T-cell (primary cell): ENCODE results near the gene SHROOM3. TPM values are rescaled to one million over a fixed set of nuclear protein-coding genes. Genes with fewer than 3 reads are reported as not detected.

Source experiments
- ATAC-seq, 4 experiments: fragments of 200-7000 bp in 3 of 4; fragments of 150-1000 bp in 1 of 4; cut with Tn5 transposase; replicated peaks in 1 of 4; 1 replicate in 3 of 4; 2 replicates in 1 of 4; pipeline ENCODE4 v1.10.0; 2021; ENCODE audit warnings: moderate library complexity in 3 of 4, mild to moderate bottlenecking in 2 of 4, moderate number of reproducible peaks in 1 of 4
- CTCF ChIA-PET, 2 donors: fragments of 300-600 bp; sonication (Branson Sonifier 250); formaldehyde crosslinking; loops; one replicate each; lab custom pipeline; 2022; ENCODE audit warnings: antibody characterized with exemption in 2 of 2; lab: Charles Lee
- POLR2A ChIA-PET, 2 donors: fragments of 300-600 bp; sonication (Branson Sonifier 250); formaldehyde crosslinking; loops; one replicate each; lab custom pipeline; 2022; ENCODE audit warnings: antibody characterized with exemption in 2 of 2; lab: Charles Lee
- DNase-seq, 35 experiments: peaks; one replicate each; pipeline versions ENCODE4 v3.0.0 to v3.0.0-alpha.2; 2013 to 2023
- H3K27ac ChIP-seq: one replicate; pipeline ENCODE4 v1.5.1; 2013; ENCODE audit warnings: low read length
- H3K27me3 ChIP-seq, 2 experiments: replicated peaks in 1 of 2; 1 replicate in 1 of 2; 2 replicates in 1 of 2; pipeline versions ENCODE4 v1.6.1 to v1.7.0; 2013; ENCODE audit warnings: low read length in 1 of 2, mixed read lengths in 1 of 2; ENCODE audit not compliant: control insufficient read depth in 2 of 2, insufficient read depth in 2 of 2; ENCODE audit errors: extremely low read depth in 1 of 2
- H3K36me3 ChIP-seq, 2 donors: 1 replicate in 1 of 2; 2 replicates in 1 of 2; pipeline versions ENCODE4 v1.6.1 to v1.7.0; 2013; ENCODE audit warnings: low read length in 1 of 2; ENCODE audit not compliant: control insufficient read depth in 2 of 2, insufficient read depth in 1 of 2; ENCODE audit errors: extremely low read depth in 1 of 2
- H3K4me1 ChIP-seq, 2 experiments: 1 replicate in 1 of 2; 2 replicates in 1 of 2; pipeline versions ENCODE4 v1.6.1 to v1.7.0; 2013; ENCODE audit warnings: low read length in 2 of 2, mixed read lengths in 1 of 2; ENCODE audit not compliant: insufficient read depth in 2 of 2, control insufficient read depth in 1 of 2; ENCODE audit errors: extremely low read depth in 1 of 2
- H3K4me3 ChIP-seq, 2 donors: 1 replicate in 1 of 2; 2 replicates in 1 of 2; pipeline versions ENCODE4 v1.5.1 to v1.7.0; 2013; ENCODE audit warnings: mild to moderate bottlenecking in 2 of 2, low read length in 1 of 2, moderate library complexity in 1 of 2; ENCODE audit not compliant: control insufficient read depth in 1 of 2; ENCODE audit errors: extremely low read depth in 1 of 2
- H3K9me3 ChIP-seq: 2 replicates; pipeline ENCODE4 v1.7.0; 2013
- H3K27ac Mint-ChIP-seq, 2 donors: one replicate each; pipeline ENCODE4 v1.8.0; 2020 to 2021; ENCODE audit warnings: mild to moderate bottlenecking in 2 of 2, mixed read lengths in 2 of 2
- H3K27me3 Mint-ChIP-seq, 2 donors: one replicate each; pipeline ENCODE4 v1.8.0; 2021 to 2022; ENCODE audit warnings: mixed read lengths in 2 of 2
- H3K36me3 Mint-ChIP-seq: one replicate; pipeline ENCODE4 v1.8.0; 2021; ENCODE audit warnings: mixed read lengths
- H3K4me1 Mint-ChIP-seq, 3 donors: one replicate each; pipeline ENCODE4 v1.8.0; 2020 to 2022; ENCODE audit warnings: mixed read lengths in 3 of 3, mild to moderate bottlenecking in 1 of 3
- H3K4me3 Mint-ChIP-seq, 3 donors: one replicate each; pipeline ENCODE4 v1.8.0; 2020 to 2022; ENCODE audit warnings: mild to moderate bottlenecking in 3 of 3, mixed read lengths in 3 of 3, moderate library complexity in 3 of 3
- H3K9me3 Mint-ChIP-seq, 3 donors: one replicate each; pipeline ENCODE4 v1.8.0; 2020 to 2022; ENCODE audit warnings: mixed read lengths in 3 of 3
- WGBS: methylation state at CpG from one replicate; pipeline ENCODE4 v1.1.5; 2013; ENCODE audit warnings: missing lambda C conversion rate; ENCODE audit not compliant: insufficient coverage; 5-methylcytosine and 5-hydroxymethylcytosine counted together
- total RNA-seq, 35 experiments: library from RNA in 6 of 35; stranded (reverse) in 6 of 35; fragments of 120-200 nt in 1 of 35; gene quantifications; one replicate each; pipeline versions ENCODE4 v1.2.1 to v1.2.4 and lab custom pipeline; 2013 to 2026

Gene SHROOM3
- total RNA-seq, 5 donors from 2014 or later (not counting 1 experiment from before 2014, with no cell fraction given): 0.22 to 1.1 (median 0.33) TPM; not detected in 2

DNA sequence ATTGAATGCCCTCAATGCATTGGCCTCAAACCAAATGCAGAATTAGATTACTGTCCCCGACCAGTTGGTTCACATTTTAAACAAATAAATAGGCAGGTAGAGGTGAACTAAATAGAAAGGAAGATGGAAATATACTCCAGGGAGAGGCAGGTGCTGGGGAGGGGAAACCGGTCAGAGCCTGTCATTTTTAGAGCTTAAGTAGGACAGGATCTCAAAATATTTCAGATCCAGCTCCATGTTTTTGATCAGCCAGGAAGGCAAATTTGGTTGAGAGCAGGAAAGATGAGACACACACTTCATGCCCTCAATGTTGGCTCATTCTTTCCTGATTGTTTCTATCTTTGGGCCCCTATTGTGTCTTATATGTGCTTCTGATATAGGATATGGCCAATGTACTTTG, 206.7 kb downstream of the SHROOM3 start:
- POLR2A ChIA-PET: no interaction called here
- no peak overlapping the region for H3K27ac Mint-ChIP-seq

DNA sequence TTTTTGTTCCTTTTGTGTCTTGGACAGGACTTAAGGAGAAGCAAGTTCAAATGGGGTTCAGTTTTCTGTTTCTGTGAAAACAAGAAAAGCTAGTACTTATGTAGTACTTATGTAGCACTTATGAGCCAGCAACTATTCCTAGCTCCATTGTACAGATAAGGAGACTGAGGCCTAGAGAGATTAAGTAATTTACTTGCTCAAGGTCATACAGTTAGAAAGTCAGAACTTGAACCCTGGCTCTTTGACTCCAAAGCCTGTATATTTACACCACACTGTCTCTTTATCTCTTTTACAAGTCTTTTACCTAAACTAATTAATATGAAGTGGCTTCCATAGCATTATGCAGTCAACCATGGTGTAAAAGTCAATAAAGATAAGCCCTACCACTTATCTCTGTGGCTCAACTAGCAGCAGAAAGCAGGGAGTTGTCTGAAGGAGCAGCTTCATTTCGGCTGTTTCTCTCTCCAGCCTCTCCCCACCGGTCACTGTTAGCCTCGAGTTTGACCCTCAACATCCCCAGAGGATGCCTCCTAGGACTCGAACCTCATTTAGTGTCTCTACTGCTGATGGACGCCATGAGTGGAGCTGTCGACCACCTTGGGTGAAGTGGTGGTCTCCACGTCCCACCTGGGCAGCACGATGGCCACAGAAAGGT, 209.9 kb downstream of the SHROOM3 start:
- H3K4me3 Mint-ChIP-seq: no peak overlapping the region
- H3K4me3 ChIP-seq: no peak overlapping the region
- whole genome bisulfite sequencing: 71% methylated on average over 4 of the region's 8 CpGs
- ChIA-PET CTCF (no interaction called here), POLR2A (no interaction called here)
- DNase-seq (no peak), ATAC-seq (no peak)
- no peaks in the 10 kb centered on the region for H3K4me1 ChIP-seq
- no peak overlapping the region for H3K27ac ChIP-seq
- no peak overlapping the region for H3K27ac Mint-ChIP-seq
- no peaks in the 10 kb centered on the region for H3K9me3 ChIP-seq
- H3K36me3 Mint-ChIP-seq: no peaks in the 10 kb centered on the region
- no peaks in the 10 kb centered on the region for H3K9me3 Mint-ChIP-seq
- peaks cover 18 to 31% of the 10 kb centered on the region in 2 donors for H3K27me3 Mint-ChIP-seq
- no peaks in the 10 kb centered on the region for H3K36me3 ChIP-seq
- H3K4me1 Mint-ChIP-seq: no peaks in the 10 kb centered on the region
- peaks cover 0 to 6% of the 10 kb centered on the region in 2 experiments for H3K27me3 ChIP-seq

More for the DNA sequence above, 206.7 kb downstream of the SHROOM3 start:
- Mint-ChIP-seq H3K27me3 (peaks cover 16 to 27% of the 10 kb centered on the region in 2 donors), H3K4me3 (no peak overlapping the region), H3K36me3 (no peaks in the 10 kb centered on the region), H3K9me3 (no peaks in the 10 kb centered on the region), H3K4me1 (no peaks in the 10 kb centered on the region)
- ATAC-seq (no peak), DNase-seq (no peak)
- CTCF ChIA-PET: no interaction called here
- H3K4me1 ChIP-seq: no peaks in the 10 kb centered on the region
- no peaks in the 10 kb centered on the region for H3K9me3 ChIP-seq
- peaks cover 0 to 9% of the 10 kb centered on the region in 2 experiments for H3K27me3 ChIP-seq
- 86% methylated on average over 1 of the region's 2 CpGs for WGBS
- no peak overlapping the region for H3K4me3 ChIP-seq
- no peaks in the 10 kb centered on the region for H3K36me3 ChIP-seq
- no peak overlapping the region for H3K27ac ChIP-seq

DNA sequence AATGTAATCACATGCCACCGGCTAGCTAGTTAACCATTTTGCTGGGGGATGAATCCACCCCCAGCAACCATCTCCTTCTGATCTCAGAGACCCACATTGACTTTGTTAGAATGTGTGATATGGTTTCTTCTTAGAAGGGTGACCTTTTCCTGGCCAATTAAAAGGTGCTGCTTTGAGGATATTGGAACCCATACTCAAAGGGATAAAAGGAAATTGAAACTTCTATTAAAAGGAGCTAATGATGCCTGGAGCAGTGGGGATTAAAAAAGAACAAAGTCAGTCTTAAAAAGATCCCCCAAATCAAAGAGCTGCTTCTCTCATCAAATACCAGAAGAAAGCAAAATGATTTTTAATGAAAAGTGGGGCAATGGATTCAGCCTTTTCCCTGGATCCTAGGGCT, 214.1 kb downstream of the SHROOM3 start:
- no peak overlapping the region for H3K4me3 Mint-ChIP-seq
- H3K36me3 ChIP-seq: no peaks in the 10 kb centered on the region

DNA sequence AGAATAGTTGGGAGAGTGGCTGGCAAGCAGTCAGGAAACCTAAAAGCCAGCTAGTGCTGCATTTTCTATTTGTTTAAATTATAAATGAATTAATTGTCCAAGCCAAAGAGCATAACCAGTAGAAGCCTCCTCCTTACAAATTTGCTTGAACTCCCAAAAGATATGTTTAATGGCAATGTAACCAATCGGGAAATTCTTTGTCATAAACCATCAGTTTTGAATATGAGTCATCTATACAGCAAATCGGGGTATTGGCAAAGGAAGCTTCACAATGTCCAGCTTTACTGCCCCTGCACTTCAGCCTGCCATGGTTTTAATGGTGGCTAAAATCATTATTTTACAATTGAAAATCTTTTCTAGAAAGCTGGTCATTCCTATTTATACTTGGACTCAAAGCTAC, 216.6 kb downstream of the SHROOM3 start:
- 80% methylated on average over 1 of the region's 2 CpGs for WGBS
- CTCF ChIA-PET: no interaction called here

More for the DNA sequence above, 214.1 kb downstream of the SHROOM3 start:
- Mint-ChIP-seq H3K9me3 (no peaks in the 10 kb centered on the region), H3K4me1 (no peaks in the 10 kb centered on the region), H3K27ac (no peak overlapping the region), H3K27me3 (peaks cover 6 to 29% of the 10 kb centered on the region in 2 donors), H3K36me3 (no peaks in the 10 kb centered on the region)
- no peaks in the 10 kb centered on the region for H3K9me3 ChIP-seq
- DNase-seq (no peak), ATAC-seq (no peak)
- H3K27ac ChIP-seq: no peak overlapping the region
- no peaks in the 10 kb centered on the region for H3K4me1 ChIP-seq
- POLR2A ChIA-PET: no interaction called here
- CTCF ChIA-PET: interaction anchor here in 1 of 2 donors (0.9 kb wide), 1 partner anchor 11 kb away, joined by 3 read pairs; no protein-coding TSS in a partner anchor
- H3K27me3 ChIP-seq: peaks cover 0 to 3% of the 10 kb centered on the region in 2 experiments
- WGBS: no CpG with 5 or more reads among the region's 1 CpG
- H3K4me3 ChIP-seq: no peak overlapping the region

DNA sequence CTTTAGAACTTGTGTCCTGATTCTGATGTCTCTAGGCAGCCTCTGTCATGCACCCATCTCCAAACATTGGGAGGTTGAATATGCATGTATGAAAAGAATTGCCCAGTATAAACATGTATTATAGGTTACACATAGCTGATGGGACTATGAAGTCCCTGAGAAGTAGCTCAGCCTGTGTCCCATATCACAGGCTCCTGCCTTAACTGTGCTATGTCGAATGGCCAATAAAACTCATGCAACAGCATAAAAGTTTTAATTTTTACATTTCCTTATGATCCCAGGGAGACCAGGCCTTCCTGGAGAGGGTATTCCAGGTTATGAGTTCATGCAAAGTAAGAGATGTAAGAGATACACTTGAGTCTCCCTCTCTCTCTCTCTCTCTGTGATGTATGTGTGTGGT, 217.4 kb downstream of the SHROOM3 start:
- H3K36me3 Mint-ChIP-seq: no peaks in the 10 kb centered on the region
- Histone ChIP-seq H3K4me1 (no peaks in the 10 kb centered on the region), H3K27ac (no peak overlapping the region), H3K9me3 (no peaks in the 10 kb centered on the region), H3K36me3 (no peaks in the 10 kb centered on the region), H3K4me3 (no peak overlapping the region), H3K27me3 (no peaks in the 10 kb centered on the region)
- CTCF ChIA-PET: no interaction called here
- no peak overlapping the region for H3K27ac Mint-ChIP-seq
- H3K4me1 Mint-ChIP-seq: no peaks in the 10 kb centered on the region
- peaks cover 4 to 24% of the 10 kb centered on the region in 2 donors for H3K27me3 Mint-ChIP-seq
- no peaks in the 10 kb centered on the region for H3K9me3 Mint-ChIP-seq
- POLR2A ChIA-PET: no interaction called here
- ATAC-seq (no peak), DNase-seq (no peak)
- H3K4me3 Mint-ChIP-seq: no peak overlapping the region
- WGBS: no CpG with 5 or more reads among the region's 1 CpG

More for the DNA sequence above, 216.6 kb downstream of the SHROOM3 start:
- no peak for DNase-seq
- H3K27me3 Mint-ChIP-seq: peaks cover 6 to 28% of the 10 kb centered on the region in 2 donors
- Histone ChIP-seq H3K4me3 (no peak overlapping the region), H3K27me3 (no peaks in the 10 kb centered on the region), H3K36me3 (no peaks in the 10 kb centered on the region), H3K27ac (no peak overlapping the region), H3K4me1 (no peaks in the 10 kb centered on the region), H3K9me3 (no peaks in the 10 kb centered on the region)
- no peaks in the 10 kb centered on the region for H3K36me3 Mint-ChIP-seq
- ATAC-seq: no peak
- H3K4me1 Mint-ChIP-seq: no peaks in the 10 kb centered on the region
- no peak overlapping the region for H3K27ac Mint-ChIP-seq
- H3K4me3 Mint-ChIP-seq: no peak overlapping the region
- POLR2A ChIA-PET: no interaction called here
- no peaks in the 10 kb centered on the region for H3K9me3 Mint-ChIP-seq

DNA sequence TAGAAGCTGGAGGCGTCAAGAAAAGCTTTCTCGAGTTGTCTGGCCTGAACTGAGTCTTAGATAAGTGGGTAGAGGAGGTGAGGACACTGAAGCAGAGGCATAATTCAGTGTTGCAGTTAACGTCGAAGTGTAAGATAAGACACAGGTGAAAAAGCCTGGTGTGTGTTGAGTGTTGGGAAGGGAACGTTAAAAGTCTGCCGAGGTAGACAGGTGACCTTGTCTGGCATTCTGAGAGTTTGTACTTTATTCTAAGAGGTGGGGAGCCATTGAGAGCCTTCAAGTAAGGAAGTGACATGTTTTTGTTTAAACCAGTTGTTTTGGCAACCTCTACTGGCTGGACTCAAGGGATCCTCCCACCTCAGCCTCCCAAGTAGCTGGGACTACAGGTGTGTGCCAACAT, 219.1 kb downstream of the SHROOM3 start:
- ChIA-PET CTCF (no interaction called here), POLR2A (no interaction called here)
- 94% methylated on average over 6 of the region's 6 CpGs for WGBS
- Histone ChIP-seq H3K27me3 (no peaks in the 10 kb centered on the region), H3K27ac (no peak overlapping the region), H3K9me3 (no peaks in the 10 kb centered on the region), H3K36me3 (no peaks in the 10 kb centered on the region), H3K4me1 (no peaks in the 10 kb centered on the region), H3K4me3 (no peak overlapping the region)
- H3K27ac Mint-ChIP-seq: no peak overlapping the region
- H3K9me3 Mint-ChIP-seq: no peaks in the 10 kb centered on the region
- peaks cover 0 to 19% of the 10 kb centered on the region in 2 donors for H3K27me3 Mint-ChIP-seq
- ATAC-seq: no peak
- no peak overlapping the region for H3K4me3 Mint-ChIP-seq
- no peaks in the 10 kb centered on the region for H3K4me1 Mint-ChIP-seq
- no peak for DNase-seq
- H3K36me3 Mint-ChIP-seq: no peaks in the 10 kb centered on the region
